HL-60 (cell line): ENCODE measurements around the gene ARID4A.

ENCODE experiments used
- DNase-seq, 2 experiments: peaks; one replicate each; pipeline ENCODE4 v3.0.0-alpha.2; 2010 to 2020; ENCODE audit warnings: low read depth in 1 of 2, low spot score in 1 of 2
- H3K27ac ChIP-seq: fragments of 250-450 bp; sonication (Bioruptor Pico); replicated peaks from 2 replicates; pipeline ENCODE4 v1.5.1; 2020; ENCODE audit warnings: mild to moderate bottlenecking, moderate library complexity
- H3K27me3 ChIP-seq: fragments of 250-450 bp; sonication (Bioruptor Pico); 2 replicates; pipeline ENCODE4 v1.5.1; 2021; ENCODE audit warnings: mild to moderate bottlenecking, moderate library complexity; ENCODE audit not compliant: insufficient read depth, poor library complexity, severe bottlenecking
- H3K4me3 ChIP-seq: replicated peaks from 2 replicates; pipeline ENCODE4 v1.5.1; 2011; ENCODE audit warnings: mild to moderate bottlenecking, control low read depth, low read length; ENCODE audit not compliant: insufficient read depth
- CTCF ChIP-seq: IDR thresholded peaks from one replicate; pipeline ENCODE4 v1.5.1; 2011; ENCODE audit warnings: low read length, control low read depth, inconsistent platforms; ENCODE audit not compliant: insufficient read depth
- GABPA ChIP-seq: IDR thresholded peaks from 2 replicates; pipeline ENCODE4 v1.6.1; 2012; ENCODE audit warnings: low read depth
- POLR2AphosphoS5 ChIP-seq: IDR thresholded peaks from 2 replicates; pipeline ENCODE4 v1.6.1; 2012; ENCODE audit warnings: low read depth
- REST ChIP-seq: IDR thresholded peaks from 2 replicates; pipeline ENCODE4 v1.6.1; 2012; ENCODE audit warnings: low read depth; ENCODE audit not compliant: insufficient replicate concordance
- SPI1 ChIP-seq: IDR thresholded peaks from 2 replicates; pipeline ENCODE4 v1.6.1; 2012; ENCODE audit warnings: low read depth, mild to moderate bottlenecking, borderline replicate concordance

The ARID4A gene

GRCh38 chr14:58307597-58308316 lies 9.4 kb downstream of the ARID4A start:
- Histone ChIP-seq H3K27ac (no peak overlapping the region), H3K4me3 (no peak overlapping the region), H3K27me3 (no peaks in the 10 kb centered on the region)
- no peak for DNase-seq
- TF ChIP-seq REST = no peak

GRCh38 chr14:58309086-58309485 lies 10.7 kb downstream of the ARID4A start:
- DNase-seq = no peak
- H3K27me3 ChIP-seq = no peaks in the 10 kb centered on the region
- no peak overlapping the region for H3K27ac ChIP-seq
- TF ChIP-seq GABPA (no peak), POLR2AphosphoS5 (no peak), CTCF (no peak), REST (no peak), SPI1 (no peak)
- H3K4me3 ChIP-seq = no peak overlapping the region

GRCh38 chr14:58313699-58314098 lies 15.3 kb downstream of the ARID4A start:
- no peak for TF ChIP-seq CTCF
- TF ChIP-seq GABPA = no peak
- TF ChIP-seq SPI1 = no peak
- TF ChIP-seq REST = no peak
- no peak for TF ChIP-seq POLR2AphosphoS5
- Histone ChIP-seq H3K27me3 (no peaks in the 10 kb centered on the region), H3K27ac (no peak overlapping the region), H3K4me3 (no peak overlapping the region)
- no peak for DNase-seq

GRCh38 chr14:58315606-58316005 lies 17.3 kb downstream of the ARID4A start:
- DNase-seq = no peak
- no peak for TF ChIP-seq SPI1
- no peak for TF ChIP-seq REST
- no peak for TF ChIP-seq GABPA
- no peak overlapping the region for H3K4me3 ChIP-seq
- H3K27ac ChIP-seq = no peak overlapping the region
- H3K27me3 ChIP-seq = no peaks in the 10 kb centered on the region
